Left kidney (tissue), 2 donors: ENCODE results near the gene AJAP1. TPM values are rescaled to one million over a fixed set of nuclear protein-coding genes. Genes with fewer than 3 reads are reported as not detected.

Source experiments
- DNase-seq: peaks from one replicate; pipeline ENCODE4 v3.0.0-alpha.2; 2013
- polyA plus RNA-seq: library from polyadenylated mRNA; unstranded; fragments of 120-200 nt; gene quantifications from one replicate; pipeline ENCODE4 v1.2.1, GENCODE V29; 2013; ENCODE audit not compliant: insufficient read length

The AJAP1 gene
- polyA plus RNA-seq, 1 donor: 0.68 TPM

DNA sequence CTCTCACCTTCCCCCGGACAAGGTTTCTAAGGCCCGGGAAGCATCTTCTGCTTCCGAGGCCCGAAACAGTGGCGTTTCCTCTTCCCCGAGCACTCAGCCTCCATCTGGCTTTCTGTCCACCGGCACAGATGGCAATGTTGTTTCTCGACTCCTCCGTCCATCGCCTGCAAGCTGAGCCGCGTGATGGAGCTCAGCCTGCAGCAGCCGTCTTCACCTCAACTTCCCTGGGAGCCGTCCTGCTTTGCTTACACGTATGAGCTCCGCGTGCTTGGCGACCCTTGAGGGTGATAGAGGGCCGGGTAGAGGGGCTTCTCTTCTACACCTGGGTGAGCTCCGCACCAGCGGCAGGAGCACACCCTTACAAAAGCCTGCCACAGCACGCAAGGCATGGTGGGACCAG is 80.4 kb downstream of the AJAP1 start:
- DNase-seq: no peak

DNA sequence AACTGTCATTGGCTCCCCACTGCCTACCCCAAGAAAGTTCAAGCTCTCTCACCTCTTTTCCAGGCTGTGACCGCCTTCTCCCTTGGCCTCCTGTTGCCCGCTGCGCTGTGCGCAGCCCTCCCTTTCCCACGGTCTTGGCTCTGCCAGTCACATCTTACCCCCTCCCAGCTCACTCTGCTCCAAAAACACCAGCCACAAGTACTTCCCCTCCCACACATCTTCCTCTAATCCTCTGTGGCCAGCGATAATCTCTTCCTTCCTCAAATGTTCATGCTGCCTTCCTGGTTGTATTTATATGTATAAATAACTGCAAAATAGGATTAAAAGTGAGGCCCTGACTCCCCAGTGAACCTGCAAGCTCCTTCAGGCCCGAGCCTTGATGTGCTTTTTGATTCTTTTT is 81.8 kb downstream of the AJAP1 start:
- no peak for DNase-seq

DNA sequence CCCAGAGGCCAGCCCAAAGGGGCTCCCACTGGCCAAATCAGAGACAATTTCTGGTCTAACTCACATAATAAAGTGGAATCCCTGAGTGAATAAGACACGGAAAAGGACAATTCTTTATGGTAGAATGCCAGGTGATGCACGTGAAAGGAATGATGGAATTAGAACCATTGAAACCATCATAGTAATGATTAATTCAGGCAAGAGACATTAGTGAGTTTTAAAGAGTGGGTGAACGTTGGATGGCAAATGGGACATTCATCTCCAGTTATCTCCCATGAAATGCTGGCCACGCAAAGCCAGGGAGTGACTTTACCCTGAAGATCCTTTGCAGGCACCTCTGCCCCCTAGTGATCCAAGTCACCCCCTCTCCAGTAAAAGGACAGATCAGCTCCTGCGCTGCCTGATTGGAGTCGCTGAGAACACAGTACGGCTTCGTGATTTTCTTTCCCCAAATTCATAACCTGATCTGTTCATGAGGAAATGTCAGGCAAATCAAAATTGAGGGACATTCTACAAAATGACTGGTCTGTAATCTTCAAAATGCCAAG is 87.5 kb downstream of the AJAP1 start:
- no peak for DNase-seq

DNA sequence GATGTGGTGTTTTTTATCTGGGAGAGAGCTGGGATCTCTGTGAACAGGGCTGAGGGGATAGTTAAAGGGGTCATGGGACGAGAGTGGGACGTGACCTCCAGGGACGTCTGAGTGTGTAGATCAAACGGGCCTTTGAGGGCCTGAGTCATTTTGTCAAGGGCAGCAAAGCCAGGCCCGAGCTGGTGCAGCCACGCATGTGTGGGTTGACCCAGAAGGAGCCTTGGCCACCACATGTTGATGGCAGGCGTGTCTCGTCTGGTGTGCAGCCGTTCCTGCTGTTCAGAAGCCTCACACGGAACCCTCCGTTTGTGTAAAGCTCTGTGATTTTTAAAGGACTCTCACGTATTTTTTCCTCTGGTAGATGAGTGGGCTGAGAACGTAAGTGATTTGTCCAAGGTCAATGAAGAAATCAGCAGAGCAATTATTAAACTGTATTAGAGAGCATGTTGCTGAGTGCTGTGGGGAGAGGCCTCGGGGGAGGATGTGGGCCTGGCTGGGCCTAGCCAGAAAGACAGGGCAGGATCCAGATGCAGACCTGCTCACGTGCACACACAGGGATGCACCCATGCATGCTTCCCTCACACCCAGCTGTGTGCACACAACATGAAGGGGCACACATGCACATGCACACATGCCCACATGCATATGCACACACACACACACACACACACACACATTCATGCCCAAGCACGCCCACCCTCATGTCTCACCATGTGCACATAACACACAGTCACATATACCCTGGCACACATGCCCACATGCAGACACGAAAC is 89.8 kb downstream of the AJAP1 start:
- DNase-seq: no peak

DNA sequence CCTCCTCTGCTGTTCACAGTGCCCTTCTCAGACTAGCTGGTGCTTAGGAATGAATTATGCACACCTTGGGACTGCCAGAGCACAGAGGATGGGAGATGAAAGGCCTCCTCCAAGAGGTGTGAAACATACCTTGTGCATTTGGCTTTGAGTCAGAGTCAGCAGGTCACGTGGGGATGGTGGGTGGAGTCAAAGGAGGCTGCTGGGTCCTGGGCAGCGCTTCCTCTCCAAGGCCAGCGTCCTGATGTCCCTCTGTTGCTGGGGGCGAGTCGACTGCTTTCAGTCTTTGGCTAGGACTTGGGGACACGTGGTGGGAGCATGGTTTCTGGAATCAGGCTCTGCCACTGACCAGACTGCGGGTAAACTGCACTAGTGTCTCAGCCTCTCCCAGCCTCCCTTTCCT is 91.2 kb downstream of the AJAP1 start:
- DNase-seq: no peak

DNA sequence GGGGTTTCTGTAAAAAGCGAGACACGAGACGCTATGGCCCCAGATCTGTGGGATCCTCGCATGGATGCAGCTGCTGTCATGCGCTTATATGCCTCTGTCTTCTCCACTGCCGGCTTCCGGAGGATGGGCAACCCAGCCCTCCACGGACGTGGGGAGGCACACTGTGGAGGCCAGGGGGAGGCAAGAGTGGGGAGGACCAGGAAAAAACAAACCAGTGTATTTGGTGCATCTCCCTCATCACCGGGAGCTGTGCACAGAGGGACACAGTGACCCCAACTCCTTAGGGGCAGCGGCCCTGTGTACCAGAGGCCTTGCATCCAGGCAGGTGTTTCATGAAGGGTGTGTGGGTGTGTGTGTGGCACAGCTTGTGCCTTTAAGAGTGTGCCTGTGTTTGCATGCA is 95.0 kb downstream of the AJAP1 start:
- no peak for DNase-seq

DNA sequence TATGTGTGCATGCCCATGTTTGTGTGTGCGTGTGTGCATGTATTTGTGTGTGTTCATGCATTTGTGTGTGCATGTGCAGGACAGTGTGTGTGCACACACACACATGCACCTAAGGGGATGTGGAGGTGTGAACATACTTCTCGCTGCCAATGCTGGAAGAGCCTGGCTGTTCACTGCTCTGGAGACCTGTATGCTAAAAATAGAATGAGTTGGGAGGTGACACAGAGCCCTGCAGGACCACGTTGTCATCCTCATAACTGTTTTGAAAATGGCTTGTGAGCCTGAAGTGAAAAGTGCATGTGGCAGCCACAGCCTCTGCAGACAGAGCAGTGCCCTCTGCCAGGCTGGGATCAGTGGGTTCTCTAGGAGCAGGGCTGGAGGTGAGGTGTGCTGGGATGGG is 95.8 kb downstream of the AJAP1 start:
- DNase-seq: no peak

DNA sequence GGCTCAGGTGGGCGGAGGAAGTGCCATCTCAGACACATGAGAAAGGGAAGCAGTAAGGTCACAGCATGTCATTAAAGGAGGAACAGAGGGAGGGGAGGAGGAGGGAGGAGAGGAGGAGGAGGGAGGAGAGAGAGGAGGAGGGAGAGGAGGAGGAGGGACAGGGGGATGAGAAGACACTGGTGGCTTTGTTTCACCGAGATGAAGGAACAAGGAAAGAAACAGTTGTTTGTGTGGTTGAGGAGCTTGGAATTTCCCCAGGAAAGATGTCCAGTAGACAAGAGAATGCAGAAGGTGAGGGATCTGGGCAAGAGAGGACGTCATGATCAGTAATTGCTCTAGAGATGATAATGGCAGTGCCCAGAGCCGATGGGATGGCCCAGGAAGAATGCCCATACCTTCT is 97.7 kb downstream of the AJAP1 start:
- no peak for DNase-seq

DNA sequence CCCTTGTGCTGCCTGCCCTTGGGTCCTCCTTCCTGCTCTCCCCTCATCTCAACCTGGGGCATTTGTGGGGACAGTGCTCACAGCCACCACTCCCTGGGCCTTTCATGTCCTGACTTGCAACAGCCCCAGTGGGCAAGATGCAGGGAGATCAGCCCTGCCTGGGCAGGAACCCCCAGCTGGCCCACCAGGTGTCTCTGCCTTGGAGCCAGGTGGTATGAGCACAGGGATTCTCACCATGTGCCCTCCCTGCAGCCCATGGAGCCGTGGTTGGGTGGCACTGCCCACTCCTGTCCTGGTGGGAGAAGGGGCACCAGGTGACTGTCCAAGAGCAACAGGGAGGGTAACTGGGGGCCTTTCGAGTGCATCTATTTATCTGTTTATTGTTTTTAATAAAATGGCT is 100.4 kb downstream of the AJAP1 start:
- no peak for DNase-seq

DNA sequence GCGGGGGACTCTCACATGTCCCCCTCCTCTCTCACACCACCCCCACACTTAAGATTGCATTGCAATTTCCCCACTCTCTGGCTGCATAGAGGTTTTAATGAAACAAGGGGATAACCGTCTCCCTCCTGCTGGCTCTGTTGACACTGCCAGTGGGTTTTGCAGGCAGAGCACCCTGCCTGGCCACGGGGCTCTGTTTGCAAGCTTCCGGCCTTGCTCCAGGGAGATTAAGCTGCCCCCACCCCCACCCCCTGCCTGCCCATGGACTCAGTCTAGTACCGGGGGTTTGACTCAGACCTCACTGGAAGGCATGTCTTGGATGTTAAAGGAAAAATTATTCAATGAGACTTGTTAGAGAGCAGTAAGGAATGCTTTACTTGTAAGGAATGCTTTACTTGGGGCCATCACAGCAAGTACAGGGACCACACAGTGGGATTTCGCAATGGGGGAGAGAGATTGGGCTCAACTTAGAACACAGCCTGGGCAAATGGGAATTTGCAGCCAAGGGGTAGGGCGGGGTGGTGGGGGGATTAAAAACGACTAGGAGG is 101.0 kb downstream of the AJAP1 start:
- DNase-seq: no peak

DNA sequence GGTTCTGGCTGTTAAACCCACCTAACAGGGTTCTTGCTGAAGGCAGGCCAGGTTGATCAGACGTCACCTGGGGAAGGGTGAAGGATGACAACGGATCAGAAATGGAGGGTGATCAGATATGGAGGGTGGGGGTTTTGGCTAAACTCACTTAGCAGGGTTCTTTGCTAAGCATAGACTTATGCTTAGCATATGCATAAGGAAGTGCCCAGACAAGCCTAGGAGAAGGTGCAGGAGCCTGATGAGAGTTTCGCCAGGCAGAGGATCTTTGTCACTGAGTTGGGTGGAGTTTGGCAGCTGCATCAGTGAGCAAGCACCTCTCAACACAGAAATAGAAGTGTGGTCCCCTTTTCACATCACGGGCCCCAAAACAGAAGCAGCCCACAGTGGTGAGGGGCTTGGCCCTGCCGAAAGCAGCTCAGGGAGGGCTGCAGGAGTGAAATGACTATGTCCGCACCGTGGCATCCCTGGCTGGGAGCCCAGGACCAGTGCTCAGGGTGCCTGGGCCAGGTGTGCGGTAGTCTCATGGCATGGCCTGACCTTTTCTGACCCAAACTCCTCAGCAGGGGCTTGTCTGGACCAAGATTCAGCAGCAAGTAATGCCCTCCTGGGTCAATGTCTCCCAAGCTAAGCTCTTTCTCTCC is 101.6 kb downstream of the AJAP1 start:
- DNase-seq: no peak

DNA sequence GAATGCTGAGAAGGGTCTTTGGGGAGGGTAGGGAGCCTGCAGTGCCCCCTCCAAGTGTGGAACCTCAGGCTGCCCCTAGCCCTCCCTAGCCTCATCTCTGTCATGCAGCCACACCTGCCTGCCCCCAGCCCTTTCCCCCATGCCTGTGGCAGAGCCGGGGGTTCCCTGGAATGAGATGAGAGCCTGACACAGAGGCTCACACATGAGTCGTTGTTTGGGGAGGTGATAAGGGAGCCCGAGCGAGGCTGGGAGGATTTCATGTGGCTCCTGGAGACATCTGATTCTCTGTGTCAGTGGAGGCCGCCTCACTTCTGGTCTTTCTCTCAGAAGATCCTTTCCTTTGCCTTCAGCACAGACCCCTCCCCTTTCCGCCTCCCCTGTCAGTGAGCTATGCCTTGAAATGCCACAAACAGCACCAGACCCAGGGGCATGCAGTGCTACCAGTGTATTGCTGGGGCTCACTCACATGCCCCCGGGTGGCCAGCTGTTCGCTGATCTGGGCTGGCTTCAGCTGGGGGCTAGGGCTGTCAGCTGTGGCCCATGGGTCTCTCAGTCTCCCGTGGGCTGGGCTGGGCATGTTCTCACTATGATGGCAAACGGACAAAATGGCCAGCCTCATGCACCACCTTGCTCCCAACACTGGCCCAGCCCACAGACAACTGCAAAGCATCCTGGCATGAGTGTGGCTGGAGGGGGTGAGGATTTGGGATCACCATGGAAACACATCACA is 102.6 kb downstream of the AJAP1 start:
- no peak for DNase-seq

DNA sequence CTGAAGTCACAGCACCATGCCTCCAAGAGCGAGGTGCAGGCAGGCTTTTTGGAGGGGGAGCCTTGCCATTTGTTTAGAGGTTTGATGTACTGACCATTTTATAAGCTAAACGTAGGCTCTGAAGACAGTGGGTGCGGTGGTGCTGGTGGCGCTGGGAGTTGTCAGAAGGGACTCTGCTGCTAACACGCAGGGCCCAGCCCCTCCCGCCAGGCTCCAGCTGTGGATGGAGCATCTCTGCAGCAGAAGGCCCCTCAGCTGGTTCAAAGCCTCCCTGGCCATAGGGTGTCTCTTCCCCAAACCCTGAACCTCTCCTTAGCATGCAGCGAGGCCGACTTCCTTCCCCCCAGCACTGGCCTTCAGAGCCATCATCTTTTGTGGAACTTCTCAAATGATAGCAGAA is 105.3 kb downstream of the AJAP1 start:
- DNase-seq: no peak

DNA sequence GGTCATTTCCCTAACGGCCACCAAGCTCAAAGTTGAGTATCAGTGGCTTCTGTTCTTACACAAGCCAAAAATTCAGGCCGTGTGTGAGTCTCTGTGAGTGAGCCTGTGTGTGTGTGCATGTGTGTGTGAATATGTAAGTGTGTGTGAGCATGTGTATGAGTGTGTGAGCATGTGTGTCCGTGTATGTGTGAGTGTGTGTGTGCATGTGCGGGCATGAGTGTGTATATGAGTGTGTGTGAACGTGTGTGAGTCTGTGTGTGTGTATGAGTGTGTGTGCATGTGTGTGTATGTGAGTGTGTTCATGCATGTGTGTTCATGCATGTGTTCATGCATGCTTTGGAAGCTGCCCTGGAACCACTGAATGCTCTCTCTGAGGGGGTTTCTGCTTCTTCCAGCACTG is 105.7 kb downstream of the AJAP1 start:
- no peak for DNase-seq

DNA sequence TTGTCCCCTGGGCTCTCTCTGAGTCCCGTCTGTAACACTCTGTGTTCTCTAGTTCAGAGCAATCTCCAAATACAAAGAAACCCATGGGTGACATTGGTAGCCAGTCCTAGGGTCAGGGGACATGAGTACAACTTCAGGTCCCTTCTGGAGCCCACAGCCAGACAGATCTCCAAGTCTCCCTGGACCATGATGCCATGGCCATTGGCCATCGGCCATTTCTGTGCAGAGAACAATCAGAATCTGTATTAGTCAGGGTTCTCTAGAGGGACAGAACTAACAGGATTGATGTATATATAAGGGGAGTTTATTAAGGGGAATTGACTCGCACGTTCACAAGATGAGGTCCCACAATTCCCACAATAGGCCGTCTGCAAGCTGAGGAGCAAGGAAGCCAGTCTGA is 106.9 kb downstream of the AJAP1 start:
- no peak for DNase-seq

DNA sequence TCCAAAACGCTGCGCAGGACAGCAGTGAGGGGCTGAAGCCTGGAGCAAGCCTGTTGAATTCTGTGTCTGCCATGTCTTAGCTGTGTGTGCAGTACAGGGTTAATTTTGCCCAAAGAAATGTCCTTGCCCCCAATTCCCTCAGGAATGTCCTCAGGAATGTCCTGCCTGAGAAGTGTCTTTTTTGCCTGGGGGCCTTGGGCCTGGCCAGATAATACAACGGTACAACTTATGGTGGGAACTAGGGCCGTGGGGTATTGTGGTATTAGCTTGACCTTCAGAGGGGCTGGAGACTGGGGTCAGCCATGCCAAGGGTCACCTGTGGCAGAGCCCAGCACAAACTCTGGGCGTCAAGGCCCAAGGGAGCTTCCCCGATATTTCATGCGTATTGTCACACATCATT is 107.7 kb downstream of the AJAP1 start:
- DNase-seq: no peak

DNA sequence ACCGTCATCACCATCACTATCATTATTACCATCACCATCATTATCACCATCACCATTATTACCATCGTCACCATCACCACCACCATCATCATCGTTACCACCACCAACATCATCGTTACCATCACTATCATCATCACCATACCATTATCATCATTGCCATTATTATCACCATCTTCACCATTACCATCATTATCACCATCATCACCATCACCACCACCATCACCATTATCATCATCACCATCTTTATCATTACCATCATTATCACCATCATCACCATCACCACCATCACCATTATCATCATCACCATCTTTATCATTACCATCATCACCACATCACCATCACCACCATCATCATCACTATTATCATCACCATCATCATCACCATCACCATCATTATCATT is 112.9 kb downstream of the AJAP1 start:
- no peak for DNase-seq

DNA sequence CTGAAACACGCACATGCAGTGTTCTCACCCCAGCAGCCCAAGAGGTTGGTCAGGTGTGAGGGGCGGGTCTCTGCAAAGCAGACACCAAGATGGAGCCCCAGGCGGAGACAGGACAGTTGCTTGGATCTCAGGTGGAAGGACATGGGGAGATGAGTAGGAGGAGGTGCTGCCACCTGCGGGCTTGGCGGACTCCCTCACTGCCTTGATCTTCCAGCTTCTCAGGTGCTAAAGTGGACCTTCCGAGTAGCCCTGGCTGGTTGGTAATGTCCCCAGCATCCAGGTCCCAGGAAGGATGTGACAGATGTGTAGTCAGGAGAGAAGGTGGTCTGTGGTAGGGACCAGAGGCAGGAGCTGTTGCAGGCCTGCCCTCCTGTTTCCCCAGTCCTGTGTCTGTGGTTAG is 114.1 kb downstream of the AJAP1 start:
- no peak for DNase-seq

DNA sequence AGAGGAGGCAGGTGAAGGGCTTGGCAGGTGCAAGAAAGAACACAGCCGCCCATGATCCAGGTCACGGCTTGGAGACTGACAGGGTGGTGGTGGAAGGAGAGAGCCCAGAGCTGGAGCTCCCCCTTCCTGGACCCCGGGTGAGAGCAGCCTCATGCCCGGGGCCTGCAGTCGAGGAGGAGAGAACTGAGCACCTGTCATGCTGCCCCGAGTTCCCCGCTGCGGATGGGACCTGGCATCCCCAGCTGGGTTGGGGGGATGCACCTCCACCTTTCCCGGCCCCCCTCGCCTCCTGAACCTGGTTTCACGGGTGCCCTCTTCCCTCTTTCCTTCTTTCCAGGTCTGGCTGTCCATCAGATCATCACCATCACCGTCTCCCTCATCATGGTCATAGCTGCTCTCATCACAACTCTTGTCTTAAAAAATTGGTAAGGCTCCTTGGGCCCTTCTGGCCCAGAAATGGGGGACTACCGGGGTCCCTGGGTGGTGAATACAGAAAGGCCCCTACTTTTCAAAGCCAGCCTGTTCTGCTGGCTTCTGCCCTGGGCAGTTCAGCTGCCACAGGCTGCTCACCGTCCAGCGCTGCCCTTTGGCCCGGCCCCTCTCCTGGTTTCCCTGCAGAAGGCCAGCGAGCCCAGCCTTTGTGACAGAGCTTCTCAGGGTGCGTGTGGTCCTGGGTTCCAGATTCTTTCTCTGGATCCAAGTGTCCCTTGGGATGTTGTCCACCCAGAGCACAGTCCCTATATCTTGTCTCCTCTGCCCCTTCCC is 115.3 kb downstream of the AJAP1 start:
- DNase-seq: no peak

DNA sequence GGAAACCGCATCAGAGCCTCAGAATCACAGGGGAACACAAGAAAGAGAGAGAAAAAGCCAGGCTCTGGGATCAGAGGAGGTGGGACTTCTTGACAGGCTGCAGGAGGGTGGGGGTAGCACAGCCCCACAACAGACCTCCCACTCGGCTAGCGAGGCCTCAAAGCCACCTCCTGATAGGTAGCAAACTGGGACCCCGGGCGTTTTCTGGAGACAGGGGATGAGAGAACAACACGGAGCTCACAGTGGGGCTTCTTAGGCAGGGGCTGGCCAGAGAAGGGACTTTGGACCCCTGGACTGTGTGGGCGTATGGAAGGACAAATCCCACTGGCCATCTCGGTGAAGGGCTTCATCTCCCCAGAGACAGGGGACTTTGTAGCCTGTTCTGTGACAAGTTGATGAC is 116.3 kb downstream of the AJAP1 start:
- no peak for DNase-seq

DNA sequence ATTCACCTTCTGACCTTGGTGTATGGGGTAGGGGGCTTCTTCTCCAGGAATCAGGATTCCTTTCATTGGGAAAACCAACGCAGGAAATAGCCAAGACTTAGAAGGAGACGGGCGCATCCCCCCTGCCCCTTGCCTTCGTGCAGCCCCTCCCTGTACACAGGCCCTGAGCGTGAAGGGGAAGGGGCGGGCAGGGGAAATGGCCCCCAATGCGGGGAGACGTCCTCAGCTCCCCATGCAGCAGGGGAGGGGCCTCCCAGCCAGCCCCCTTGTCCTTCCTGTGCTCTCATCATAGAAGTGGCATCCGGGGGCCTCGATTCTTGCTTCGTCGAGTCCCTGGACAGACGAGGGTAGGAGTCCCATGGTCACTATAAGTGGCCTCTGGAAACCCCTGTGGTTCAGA is 116.9 kb downstream of the AJAP1 start:
- DNase-seq: no peak

DNA sequence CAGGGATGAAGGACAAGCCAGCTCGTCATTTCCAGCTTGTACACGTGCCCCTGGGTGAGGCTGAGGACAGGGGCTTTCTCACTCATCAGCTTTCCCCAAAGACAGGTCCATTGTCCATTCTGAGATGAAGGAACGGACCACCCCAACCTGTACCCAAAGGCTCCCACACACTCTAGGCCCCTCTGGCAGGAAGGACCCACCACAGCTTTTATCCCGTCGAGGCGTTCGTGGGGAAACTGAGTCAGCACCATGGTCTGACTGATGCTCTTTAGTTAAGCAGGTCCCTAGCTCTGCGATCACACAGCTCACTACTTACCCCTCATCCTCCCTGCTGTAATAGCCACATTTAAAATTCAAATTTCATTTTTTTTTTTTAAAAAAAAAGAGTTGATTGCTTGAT is 117.3 kb downstream of the AJAP1 start:
- no peak for DNase-seq
